DOHH2 (cell line): ENCODE results near the gene ACCSL.

Source experiments
- CTCF ChIP-seq: fragments of 200-600 bp; sonication (generic); IDR thresholded peaks from one replicate; pipeline ENCODE4 v1.5.1; 2014; ENCODE audit warnings: antibody characterized with exemption, mild to moderate bottlenecking, low read depth, low read length; ENCODE audit not compliant: poor library complexity, severe bottlenecking
- EZH2phosphoT487 ChIP-seq: fragments of 200-600 bp; sonication (generic); IDR thresholded peaks from 2 replicates; pipeline ENCODE4 v1.6.1; 2017; ENCODE audit warnings: borderline replicate concordance, mild to moderate bottlenecking, antibody characterized with exemption, low read length, moderate library complexity, mixed read lengths

- TF ChIP-seq CTCF, result no peak
- TF ChIP-seq EZH2phosphoT487, result no peak
Measured at GRCh38 chr11:44047298-44047697, 483 bp upstream of the ACCSL start.
